ENCODE data around the gene DPH1.
"Not testable (repeated sequence)": the region's sequence is repeated elsewhere in the genome, so short reads cannot be mapped to it uniquely, and the experiment has no call there.

DPH1 gene

GRCh38 chr17:2029911-2030778 lies at the start of gene DPH1:
DPH1 (plus strand) TSS chr17:2030153; CDS start chr17:2030170, 17 bp downstream.
- peak; percentile 94 for DNase-seq (ENCODE audit: low read depth)

DNA sequence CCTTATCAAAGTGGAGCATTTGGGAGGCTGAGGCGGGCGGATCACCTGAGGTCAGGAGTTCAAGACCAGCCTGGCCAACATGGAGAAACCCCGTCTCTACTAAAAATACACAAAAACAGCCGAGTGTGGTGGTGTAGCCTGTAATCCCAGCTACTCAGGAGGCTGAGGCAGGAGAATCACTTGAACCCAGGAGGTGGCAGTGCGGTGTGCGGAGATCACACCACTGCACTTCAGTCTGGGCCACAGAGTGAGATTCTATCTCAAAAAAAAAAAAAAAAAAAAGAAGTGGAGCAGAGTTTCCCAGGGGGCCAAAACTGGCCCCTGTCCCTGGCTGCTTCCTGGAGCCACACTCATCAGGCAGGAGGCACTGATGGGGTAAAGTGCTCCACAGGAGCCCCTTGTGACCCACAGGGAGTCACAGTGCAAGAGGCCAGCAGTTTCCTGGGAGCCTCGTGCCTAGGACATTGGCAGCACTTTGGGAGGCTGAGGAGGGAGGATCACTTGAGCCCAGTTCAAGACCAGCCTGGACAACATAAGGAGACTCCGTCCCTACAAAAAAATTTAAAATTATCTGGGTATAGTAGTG lies 49.2 kb upstream of the DPH1 start:
- no peak for DNase-seq (ENCODE audit: low read depth)

DNA sequence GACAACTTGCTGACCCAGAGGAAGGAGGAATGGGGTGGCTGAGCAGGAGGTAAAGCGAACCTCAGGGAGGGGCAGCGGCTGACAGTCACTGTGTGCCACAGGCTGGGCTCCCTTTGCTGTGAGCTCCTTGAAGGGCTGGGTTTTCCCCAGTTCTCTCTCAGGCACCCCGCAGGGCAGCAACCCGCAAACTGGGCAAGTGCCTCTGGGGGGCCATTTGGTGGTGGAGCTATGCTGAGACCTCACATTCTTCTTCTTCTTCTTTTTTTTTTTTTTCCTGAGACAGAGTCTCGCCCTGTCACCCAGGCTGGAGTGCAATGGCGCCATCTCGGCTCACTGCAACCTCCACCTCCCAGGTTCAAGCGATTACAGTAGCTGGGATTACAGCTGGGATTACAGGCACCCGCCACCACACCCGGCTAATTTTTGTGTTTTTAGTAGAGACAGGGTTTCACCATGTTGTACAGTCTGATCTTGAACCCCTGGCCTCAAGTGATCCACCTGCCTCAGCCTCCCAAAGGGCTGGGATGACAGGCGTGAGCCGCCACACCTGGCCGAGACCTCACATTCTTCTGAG lies 47.1 kb upstream of the DPH1 start:
- not testable (repeated sequence) for DNase-seq (ENCODE audit: low read depth)

- no peak for DNase-seq (ENCODE audit: low read depth)
Measured at GRCh38 chr17:1985093-1985492, 44.9 kb upstream of the DPH1 start.

GRCh38 chr17:1985686-1986085 lies 44.3 kb upstream of the DPH1 start:
- DNase-seq (ENCODE audit: low read depth): no peak

DNA sequence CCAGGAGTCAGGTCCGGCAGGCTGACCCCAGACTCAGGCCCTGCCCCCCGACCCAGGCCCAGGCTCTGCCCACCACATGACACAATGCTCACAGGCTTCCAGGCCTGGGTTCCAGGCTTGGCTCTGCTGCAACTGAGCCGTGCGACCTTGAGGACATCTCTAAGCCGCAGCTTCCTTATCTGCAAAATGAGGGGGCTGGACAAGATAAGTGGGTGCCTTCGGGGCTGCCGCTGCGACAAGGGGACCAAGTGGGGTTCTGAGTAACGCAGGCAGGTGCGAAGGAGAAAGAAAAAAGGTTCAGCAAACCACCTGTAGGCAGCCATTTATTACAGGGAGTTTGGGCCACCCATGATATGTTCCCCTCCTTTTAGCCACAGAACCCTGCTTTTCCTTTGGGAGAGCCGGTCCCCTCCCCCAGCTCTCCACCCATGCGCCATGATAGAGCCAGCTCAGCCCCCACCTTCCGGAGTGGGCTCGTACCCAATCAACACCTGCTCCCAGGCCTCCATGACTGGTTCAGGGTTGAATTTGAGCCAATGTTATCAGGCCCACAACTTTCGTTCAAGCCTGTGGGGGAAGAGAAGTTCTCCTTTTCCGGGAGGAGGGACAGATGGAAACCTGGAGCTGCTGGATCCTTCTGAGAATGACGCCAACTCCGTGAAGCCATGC lies 43.0 kb upstream of the DPH1 start:
- DNase-seq (ENCODE audit: low read depth): no peak

GRCh38 chr17:1989135-1989534 lies 40.8 kb upstream of the DPH1 start:
- DNase-seq (ENCODE audit: low read depth): peak; percentile 68

DNA sequence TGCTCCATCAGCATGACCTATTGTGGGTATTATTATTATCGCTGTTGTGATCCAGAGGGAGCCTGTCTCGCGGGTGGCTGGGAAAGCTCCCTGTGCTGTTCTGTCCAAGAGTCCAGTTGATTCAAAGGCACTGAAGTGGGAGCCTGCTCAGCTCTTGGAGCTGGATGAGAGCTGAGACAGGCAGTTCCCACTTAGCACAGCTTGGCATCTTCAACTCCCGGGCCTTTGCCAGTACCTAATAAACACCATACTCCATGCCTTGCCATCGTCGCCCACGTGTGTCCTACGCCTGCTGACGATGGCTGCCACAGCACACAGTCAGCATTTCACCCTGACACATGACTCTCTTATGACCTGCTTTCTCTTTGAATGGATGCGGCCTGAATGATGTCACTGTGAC lies 37.4 kb upstream of the DPH1 start:
- no peak for DNase-seq (ENCODE audit: low read depth)

DNA sequence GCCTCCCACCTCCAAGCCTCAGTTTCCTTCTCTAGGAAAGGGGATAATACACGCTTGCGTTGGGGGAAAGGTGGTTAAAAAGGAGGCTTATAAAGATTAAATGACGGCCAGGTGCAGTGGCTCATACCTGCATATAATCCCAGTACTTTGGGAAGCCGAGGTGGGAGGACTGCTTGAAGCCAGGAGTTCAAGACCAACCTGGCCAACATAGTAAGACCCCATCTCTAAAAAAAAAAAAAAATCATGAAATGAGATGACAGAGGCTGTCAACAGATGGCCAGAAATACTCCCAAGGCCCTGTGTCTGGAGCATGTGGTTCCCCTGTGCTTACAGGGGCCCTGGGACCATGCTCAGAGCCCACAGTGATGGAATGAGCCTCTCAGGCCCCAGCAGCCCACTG lies 35.2 kb upstream of the DPH1 start:
- no peak for DNase-seq (ENCODE audit: low read depth)

DNA sequence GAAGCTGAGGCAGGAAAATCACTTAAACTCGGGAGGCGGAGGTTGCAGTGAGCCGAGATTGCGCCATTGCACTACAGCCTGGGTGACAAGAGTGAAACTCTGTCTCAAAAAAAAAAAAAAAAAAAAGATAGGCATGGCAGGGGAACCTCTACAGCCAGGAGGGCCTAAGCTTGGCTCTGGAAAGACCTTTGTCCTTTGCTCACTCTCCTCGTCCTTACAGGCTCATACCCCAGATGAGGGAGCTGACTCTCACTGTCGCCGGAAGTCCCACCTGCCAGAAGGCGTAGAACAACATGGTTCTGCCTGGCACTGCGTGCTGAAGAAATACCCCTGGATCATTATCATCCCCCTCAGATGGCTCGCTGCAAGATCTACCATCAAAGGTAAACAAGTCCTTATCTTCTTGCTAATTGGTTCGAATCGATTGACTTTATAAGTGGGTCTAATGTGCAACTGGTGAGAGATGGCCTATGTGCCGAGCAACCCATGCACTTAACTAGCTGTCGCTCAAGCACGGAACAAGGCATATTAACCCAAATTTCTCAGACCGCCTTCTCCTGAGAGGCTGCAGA lies 34.5 kb upstream of the DPH1 start:
- DNase-seq (ENCODE audit: low read depth): no peak

GRCh38 chr17:1995907-1996799 lies 33.8 kb upstream of the DPH1 start:
- no peak for DNase-seq (ENCODE audit: low read depth)

DNA sequence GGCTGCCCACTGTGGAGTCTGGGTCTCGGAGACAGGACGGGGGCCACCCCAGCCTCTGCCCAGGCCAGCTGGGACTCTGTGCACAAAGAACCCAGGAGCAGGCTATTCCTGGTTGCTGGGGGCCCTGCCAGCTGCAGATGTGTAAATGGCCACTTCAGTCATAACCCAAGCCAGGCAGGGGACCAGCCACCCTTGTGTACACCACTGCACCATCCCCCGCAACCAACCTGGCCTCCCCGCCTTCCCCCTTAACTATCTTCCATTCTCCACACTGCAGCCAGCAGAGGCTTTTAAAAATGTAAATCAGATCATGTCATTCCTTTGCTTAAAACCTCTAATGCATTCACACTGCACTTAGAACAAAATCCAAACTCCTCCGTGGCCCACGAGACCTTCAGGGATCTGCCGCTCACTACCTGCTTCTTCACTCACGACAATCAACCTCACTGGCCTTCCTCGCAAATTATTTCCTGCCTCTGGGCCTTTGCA lies 33.1 kb upstream of the DPH1 start:
- DNase-seq (ENCODE audit: low read depth): no peak

- no peak for DNase-seq (ENCODE audit: low read depth)
Measured at GRCh38 chr17:1997289-1997926, 32.5 kb upstream of the DPH1 start.

DNA sequence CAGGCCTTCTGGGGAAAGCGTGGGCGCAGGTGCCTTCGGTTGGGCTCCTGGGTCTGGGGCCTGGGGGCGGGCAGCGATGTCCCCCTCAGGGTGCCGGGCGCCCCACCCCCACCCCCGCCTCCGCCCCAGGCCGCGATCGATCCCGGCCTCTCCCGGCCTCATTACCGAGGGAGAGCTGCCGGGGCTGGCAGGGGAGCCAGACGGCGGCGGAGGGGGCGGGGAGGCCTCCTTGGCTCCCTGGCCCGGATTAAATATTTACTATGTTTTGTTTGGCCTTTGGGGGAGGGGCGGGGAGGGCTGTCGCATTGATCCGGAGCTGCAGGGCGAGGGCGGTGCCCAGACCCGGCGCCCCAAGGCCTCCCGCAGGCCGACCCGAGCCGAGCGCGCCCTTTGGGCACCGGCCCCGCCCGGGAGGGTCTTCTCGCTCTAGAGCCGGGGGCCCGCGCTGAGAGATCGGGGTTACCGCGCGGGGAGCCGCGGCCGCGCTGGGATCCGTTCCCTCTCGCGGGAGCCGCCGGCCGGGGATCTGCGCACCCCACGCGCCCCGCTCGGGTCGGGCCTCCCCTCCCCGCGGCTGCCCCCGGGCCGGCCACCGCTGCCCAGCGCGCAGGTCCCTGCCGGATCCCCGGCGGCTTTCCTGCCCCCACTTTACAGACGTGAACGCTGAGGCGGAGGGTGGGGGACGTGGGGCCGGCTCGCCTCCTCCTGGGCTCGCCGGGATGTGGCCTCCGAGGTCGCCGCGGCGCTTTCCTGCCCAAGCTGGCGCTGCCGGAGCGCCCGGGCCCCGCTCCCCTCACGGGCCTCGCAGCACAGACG lies 31.8 kb upstream of the DPH1 start:
- DNase-seq (ENCODE audit: low read depth): no peak

DNA sequence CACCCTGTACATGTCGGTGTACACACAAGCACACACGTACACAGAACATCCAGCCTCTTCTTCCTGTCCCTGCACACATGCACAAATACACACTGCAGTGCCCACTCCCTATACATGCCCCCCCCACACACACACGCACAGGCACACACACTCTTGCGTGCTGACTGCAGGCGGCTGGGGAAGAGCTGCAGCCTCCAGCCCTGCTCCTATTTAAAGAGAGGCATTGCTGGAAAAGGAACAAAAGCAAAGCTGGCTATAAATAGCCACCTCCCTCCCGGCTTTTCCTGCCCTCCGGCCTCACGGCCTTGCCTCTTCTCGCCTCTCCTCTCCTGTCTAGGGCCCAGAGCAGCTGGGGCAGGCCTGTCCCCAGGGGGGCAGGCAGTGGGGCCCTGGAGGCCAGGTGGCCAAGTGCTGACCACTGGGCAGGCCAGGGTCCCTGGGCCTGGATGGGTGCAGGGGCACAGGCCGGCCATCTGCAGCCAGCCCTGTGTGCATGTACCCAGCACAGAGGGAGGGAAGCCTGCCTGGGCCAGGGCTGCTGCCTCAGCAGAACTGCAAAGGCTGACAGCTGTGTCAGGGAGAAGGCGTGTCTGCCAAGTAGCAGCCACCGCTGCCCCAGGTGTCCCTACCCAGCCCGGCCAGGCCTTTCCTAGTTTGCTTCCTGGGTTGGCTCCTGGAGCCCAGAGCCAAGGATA lies 30.2 kb upstream of the DPH1 start:
- DNase-seq (ENCODE audit: low read depth): no peak

DNA sequence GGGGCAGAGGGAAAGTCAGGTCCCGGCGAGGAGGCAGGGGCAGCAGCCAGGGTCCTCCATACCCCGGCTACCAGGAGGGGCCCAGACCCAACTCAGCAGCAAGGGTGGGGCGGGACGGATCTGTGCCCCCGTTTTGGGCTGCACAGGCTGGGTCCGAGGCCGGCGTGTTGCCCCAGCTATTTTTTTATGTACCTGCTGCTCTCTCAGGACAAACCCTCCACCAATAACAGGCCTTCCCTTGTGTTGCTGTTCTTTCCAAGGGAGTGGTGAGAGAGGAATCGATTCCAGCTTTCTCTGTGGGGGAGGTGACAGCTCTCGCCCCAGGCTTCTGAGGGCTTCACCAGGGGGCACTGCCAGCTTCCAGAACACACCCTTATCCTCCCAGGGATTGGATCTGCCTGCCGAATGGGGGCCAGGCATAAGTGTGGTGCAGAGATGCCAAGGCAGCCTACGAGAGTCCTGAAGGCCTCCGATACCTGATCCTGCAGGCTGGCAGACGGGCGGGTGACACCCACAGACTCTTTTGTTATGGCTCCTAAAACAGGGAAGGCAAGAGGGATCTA lies 27.1 kb upstream of the DPH1 start:
- no peak for DNase-seq (ENCODE audit: low read depth)

- no peak for DNase-seq (ENCODE audit: low read depth)
Measured at GRCh38 chr17:2003525-2003924, 26.4 kb upstream of the DPH1 start.

DNA sequence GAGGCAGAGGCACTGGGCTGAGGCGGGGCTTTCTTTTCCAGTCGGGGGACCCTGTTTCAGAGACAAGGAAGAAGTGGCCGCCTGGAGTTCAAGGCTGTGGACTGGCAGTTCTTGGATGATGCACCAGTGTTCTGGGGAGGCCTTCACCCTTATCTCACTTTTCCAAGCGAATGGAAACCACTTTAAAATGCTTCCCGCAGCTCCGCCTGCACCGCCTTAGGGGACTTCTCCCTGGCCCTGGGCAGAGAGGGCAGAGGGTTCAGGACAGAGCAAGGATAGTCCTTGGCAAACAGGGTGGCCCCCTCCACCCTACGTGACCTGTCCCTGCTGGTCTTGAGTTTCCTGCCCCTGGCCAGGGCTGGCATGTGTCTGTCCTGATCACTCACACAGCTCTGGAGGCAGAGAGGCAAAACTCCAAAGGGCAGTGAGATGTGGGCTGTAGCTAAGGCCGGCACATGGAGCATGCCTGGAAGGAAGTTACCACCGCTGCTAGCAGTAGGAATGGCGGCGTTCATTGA lies 25.5 kb upstream of the DPH1 start:
- DNase-seq (ENCODE audit: low read depth): no peak

All from iris pigment epithelial cell (primary cell).